HK-2 (cell line): ENCODE results near the gene CLIP1.
"Not testable (repeated sequence)": the region's sequence is repeated elsewhere in the genome, so short reads cannot be mapped to it uniquely, and the experiment has no call there.

Experiments used
- DNase-seq: peaks from one replicate; pipeline ENCODE4 v3.0.0-alpha.2; 2018; ENCODE audit not compliant: unreplicated experiment

Gene CLIP1

GRCh38 chr12:122435186-122435585, 12.7 kb upstream of the CLIP1 start:
- DNase-seq, result no peak

- DNase-seq, result not testable (repeated sequence)
These were observed 6.6 kb upstream of the CLIP1 start for GRCh38 chr12:122429043-122429442.

DNA sequence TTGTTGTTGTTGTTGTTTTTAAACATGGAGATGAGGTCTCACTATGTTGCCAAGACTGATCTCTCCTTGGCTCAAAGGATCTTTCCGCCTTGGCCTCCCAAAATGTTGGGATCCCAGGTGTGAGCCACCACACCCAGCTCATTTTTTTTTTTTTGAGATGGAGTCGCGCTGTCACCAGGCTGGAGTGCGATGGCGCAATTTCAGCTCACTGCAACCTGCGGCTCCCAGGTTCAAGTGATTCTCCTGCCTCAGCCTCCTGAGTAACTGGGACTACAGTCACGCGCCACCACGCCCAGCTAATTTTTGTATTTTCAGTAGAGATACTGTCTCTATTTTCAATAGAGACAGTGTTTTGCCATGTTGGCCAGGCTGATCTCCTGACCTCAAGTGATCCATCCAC, 4.9 kb upstream of the CLIP1 start:
- DNase-seq, result no peak

- peak; percentile 42 for DNase-seq
These were observed 1.0 kb upstream of the CLIP1 start for GRCh38 chr12:122423258-122424165.

GRCh38 chr12:122422730-122423257, 325 bp upstream of the CLIP1 start:
- peak; percentile 65 for DNase-seq

GRCh38 chr12:122421187-122421820, 1.2 kb downstream of the CLIP1 start:
- DNase-seq, result peak; percentile 40

DNA sequence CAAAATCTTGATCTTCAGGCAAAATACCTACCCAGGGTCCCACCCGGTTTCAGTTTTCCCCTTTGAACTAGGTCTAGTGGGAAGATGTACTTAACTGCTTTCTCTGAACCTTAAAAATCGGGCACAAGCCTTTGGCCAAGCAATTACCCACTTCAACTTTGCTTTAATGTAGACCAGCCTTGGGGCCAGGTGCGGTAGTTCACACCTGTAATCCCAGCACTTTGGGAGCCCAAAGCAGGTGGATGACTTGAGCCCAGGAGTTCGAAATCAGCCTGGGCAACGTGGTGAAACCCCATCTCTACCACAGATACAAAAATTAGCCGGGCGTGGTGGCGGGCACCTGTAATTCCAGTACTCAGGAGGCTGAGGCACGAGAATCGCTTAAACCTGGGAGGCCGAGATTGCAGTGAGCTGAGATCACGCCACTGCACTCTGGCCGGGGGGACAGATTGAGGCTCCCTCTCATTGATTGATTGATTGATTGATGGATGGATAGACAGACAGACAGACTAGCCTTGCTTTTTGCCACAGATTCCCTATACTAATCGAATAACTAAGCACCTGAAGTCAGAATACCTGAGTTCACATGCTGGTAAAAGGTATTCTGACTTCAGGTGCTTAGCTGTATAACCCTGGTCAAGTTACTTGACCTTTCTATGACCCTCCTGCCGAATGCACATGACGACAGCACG, 1.9 kb downstream of the CLIP1 start:
- DNase-seq, result no peak

DNA sequence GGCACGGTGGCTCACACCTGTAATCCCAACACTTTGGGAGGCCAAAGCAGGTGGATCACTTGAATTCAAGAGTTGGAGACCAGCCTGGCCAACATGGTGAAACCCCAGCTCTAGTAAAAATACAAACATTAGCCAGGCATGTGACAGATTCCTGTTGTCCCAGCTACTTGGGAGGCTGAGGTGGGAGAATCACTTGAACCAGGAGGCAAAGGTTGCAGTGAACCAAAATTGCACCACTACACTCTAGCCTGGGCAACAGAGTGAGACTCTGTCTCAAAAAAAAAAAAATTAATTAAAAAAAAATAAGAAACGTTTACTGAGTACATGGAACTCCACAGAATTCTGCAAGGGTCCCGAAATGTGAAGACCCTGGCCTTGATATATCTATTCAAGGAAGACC, 3.4 kb downstream of the CLIP1 start:
- DNase-seq, result not testable (repeated sequence)

- not testable (repeated sequence) for DNase-seq
These were observed 6.8 kb downstream of the CLIP1 start for GRCh38 chr12:122415665-122416064.

- DNase-seq, result no peak
These were observed 8.7 kb downstream of the CLIP1 start for GRCh38 chr12:122413516-122414404.

GRCh38 chr12:122412851-122413433, 9.5 kb downstream of the CLIP1 start:
- no peak for DNase-seq

GRCh38 chr12:122411537-122411936, 10.9 kb downstream of the CLIP1 start:
- no peak for DNase-seq

GRCh38 chr12:122407208-122407607, 15.3 kb downstream of the CLIP1 start:
- no peak for DNase-seq

- no peak for DNase-seq
These were observed 15.7 kb downstream of the CLIP1 start for GRCh38 chr12:122406701-122407164.

GRCh38 chr12:122403831-122404230, 18.6 kb downstream of the CLIP1 start:
- no peak for DNase-seq

DNA sequence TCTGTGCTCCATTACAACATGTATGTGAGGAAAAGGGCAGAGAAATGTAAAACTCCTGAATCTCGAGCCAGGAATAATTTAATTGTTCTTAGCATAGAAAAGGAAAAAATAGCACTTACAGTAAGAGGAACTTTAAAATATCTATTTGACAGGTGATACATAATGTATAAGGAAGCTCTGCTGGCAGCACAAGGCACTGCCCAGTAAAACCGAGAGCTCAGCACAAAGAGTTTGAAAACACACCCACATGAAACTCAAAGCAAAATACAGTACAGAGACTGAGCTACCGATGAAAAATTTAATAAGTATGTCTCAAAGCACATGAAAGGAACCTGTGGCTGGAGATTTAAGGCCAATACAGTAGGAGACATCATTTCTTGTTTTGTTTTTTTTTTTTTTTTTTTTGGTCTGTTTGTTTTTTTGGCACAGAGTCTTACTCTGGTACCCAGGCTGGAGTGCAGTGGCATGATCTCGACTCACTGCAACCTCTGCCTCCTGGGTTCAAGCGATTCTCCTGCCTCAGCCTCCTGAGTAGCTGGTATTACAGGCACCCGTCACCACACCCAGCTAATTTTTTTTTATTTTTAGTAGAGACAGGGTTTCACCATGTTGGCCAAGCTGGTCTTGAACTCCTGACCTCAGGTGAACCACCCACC, 19.2 kb downstream of the CLIP1 start:
- DNase-seq, result no peak

GRCh38 chr12:122402264-122402663, 20.2 kb downstream of the CLIP1 start:
- DNase-seq, result no peak

- peak; percentile 66 for DNase-seq
These were observed 22.7 kb downstream of the CLIP1 start for GRCh38 chr12:122399592-122400373.

DNA sequence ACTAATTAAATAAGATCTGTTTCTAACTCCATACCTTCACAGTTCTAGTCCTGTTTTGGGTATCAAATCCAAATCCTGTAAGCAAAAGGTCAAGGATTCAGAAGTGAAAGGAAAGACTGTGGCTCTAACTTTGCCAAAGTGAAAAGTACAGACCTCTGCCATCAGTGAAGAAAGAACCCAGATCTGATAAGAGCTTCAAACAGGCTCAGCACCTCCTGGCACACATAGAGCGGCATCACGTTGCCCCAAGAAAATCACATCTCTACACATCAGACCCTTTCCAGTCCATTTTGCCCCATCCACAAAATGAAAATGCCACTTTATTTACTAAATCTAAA, 23.2 kb downstream of the CLIP1 start:
- no peak for DNase-seq

- not testable (repeated sequence) for DNase-seq
These were observed 24.5 kb downstream of the CLIP1 start for GRCh38 chr12:122397981-122398380.
